Breast epithelium (tissue), 3 donors: ENCODE measurements around the gene FOXD3.

Experiments used
- POLR2A ChIP-seq: fragments of 450-650 bp; IDR thresholded peaks from one replicate; pipeline ENCODE4 v1.6.1; 2016; ENCODE audit warnings: antibody characterized with exemption, mild to moderate bottlenecking, moderate library complexity
- POLR2AphosphoS5 ChIP-seq, 3 donors: sonication (generic); formaldehyde crosslinking; IDR thresholded peaks; one replicate each; pipeline ENCODE4 v1.6.1; 2017; ENCODE audit warnings: antibody characterized with exemption in 3 of 3
- TF ChIP-seq, protein P1 (sequence below), 3 donors: fragments of 450-650 bp; IDR thresholded peaks; one replicate each; pipeline ENCODE4 v1.5.1; 2016 to 2017; ENCODE audit warnings: antibody characterized with exemption in 3 of 3, mild to moderate bottlenecking in 3 of 3, moderate library complexity in 3 of 3

DNA sequence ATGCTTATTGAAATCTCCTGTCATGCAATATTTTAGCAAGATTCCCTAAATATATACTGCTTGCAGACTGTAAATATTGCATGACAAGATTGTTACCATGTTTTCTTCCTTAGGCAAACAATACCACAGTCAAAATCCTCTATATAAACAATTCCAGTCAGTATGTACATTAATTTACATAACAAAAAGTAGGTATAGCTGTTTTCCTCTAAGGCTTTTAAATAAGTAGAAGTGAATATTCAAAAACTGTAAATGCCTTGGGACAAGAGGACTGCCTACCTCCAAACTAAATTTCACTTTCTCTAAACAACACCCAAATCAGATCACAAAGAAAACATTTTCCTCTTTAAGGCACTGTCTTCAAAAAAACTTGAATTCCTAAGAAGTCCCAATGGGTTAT, 17.3 kb upstream of the FOXD3 start:
- TF ChIP-seq, protein P1, sequence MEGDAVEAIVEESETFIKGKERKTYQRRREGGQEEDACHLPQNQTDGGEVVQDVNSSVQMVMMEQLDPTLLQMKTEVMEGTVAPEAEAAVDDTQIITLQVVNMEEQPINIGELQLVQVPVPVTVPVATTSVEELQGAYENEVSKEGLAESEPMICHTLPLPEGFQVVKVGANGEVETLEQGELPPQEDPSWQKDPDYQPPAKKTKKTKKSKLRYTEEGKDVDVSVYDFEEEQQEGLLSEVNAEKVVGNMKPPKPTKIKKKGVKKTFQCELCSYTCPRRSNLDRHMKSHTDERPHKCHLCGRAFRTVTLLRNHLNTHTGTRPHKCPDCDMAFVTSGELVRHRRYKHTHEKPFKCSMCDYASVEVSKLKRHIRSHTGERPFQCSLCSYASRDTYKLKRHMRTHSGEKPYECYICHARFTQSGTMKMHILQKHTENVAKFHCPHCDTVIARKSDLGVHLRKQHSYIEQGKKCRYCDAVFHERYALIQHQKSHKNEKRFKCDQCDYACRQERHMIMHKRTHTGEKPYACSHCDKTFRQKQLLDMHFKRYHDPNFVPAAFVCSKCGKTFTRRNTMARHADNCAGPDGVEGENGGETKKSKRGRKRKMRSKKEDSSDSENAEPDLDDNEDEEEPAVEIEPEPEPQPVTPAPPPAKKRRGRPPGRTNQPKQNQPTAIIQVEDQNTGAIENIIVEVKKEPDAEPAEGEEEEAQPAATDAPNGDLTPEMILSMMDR (IDR thresholded peaks at IDR 0.05), result no peak
- no peak for TF ChIP-seq POLR2AphosphoS5 (IDR thresholded peaks at IDR 0.05)
- no peak for TF ChIP-seq POLR2A
